ENCODE measurements around the gene PRLHR.

PRLHR gene

DNA sequence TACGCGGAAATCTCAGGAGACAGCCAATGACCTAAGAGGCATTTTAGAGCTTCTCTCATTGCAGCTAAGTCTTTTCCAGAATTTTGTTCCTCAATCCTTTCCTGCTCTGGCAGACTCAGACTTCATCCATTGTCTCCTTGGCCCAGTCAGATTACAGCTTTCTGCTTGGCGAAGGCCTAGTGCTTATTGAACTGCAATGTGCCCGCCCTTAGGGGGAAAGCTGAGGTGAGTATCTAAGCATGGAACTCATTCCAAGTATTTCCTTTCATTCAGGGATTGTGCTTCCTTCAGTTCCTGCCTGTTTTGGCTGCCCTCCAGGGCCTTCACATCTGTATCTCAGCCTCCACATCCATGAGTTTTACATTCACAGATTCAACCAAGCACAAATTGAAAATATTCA lies 37.5 kb downstream of the PRLHR start:
- DNase-seq: no peak

DNA sequence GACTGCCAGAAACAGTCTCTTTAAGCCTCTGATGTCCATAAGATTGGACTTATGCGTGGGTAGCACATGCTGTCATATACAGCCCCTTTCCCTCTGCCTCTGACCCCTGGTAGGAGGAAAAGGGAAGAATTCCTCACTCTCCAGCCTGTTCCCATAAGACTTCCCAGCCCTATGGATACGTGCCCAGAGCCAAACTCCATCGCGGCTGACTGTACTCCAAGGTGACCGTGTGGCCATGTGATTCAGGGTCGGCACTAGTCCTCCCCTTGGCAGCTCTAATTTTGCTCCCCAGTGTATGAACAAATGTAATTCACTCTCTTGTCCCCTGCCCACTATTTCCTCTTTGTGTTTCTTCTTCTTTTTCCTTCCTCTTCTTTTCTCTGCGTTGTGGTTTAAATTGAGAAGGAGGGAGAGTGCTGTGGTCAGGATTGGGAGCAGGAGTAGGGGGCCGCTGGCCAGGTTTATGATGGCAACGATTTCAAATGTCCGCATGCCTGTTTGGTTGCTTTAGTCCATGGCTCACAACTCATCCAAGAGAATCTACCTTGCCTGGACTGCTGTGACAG lies 43.8 kb downstream of the PRLHR start:
- DNase-seq: no peak

DNA sequence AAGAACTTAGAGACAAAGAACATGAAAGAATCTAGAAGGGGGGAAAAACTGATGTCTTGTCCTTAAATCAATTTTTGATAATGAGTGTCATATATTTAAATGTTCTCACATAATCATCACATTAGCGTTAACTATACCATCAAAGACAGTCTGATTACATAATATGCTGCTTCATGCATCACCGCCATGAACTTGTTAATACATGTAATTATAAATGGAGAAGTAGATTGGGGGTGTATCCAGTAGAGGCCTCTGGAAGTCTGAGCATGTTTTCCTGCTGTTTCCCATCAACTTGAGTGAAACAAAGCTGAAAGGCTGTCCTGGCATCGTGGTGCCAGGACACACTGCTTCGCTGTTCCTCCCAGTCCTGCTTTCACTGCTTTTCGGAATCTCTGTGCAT lies 48.2 kb downstream of the PRLHR start:
- DNase-seq: no peak

DNA sequence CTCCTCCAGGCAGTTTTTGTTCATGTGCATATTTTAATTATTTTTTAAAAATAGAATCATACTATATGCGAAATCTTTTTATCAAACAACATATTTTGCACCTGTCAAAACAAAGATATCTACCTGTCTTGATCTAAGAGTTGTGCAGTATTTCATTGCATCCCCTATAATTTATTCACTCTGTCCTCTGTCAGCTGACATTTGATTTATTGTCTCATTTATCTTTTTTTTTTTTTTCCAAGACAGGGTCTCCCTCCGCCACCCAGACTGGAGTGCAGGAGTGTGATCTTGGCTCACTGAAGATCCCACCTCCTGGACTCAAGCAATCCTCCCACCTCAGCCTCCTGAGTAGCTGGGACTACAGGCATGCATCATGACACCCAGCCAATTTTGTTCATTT lies 49.0 kb downstream of the PRLHR start:
- no peak for DNase-seq

DNA sequence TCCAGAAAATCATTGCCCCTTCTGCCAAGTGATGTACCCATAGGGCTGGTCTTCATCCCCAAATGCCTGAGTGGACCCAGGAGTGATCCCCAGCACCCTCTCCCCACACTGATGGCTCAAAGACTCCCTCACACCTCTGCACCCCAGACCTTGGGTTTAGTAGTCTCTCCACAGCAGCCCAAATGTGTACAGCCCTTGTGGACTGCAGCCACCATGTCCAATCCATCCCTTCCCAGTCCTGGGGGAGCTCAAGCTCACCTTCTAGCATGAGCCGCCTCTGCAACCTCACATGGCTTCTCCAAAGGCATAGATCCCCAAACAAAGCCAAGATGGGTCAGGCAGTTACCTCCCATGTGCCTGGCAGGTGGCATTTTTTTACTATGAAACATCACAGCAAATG lies 50.1 kb downstream of the PRLHR start:
- no peak for DNase-seq

DNA sequence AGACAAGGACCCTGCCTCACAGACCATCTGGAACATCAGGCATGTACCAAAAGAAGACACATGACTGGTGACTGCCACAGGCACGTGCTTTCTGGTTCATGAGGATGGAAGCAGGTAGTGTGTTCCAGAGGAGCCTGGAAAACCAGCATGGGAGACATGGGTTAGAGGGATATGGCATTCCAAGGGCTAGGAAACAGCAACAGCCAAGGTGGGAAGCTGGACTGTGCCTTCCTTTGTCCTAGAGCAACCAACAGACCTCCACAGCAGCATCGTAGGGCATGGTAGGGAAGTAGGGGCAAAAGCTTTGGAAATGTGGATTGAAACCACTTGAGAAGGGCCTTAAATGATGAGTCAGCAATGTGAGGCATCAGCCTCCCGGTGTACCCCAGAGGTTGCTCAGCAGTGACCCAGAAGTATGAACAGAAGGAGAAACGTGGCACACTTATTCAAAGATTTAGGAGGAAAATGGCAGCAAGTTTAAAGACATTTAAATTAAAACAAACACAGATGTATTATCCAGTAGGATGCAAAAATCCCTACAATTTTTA lies 51.0 kb downstream of the PRLHR start:
- no peak for DNase-seq

DNA sequence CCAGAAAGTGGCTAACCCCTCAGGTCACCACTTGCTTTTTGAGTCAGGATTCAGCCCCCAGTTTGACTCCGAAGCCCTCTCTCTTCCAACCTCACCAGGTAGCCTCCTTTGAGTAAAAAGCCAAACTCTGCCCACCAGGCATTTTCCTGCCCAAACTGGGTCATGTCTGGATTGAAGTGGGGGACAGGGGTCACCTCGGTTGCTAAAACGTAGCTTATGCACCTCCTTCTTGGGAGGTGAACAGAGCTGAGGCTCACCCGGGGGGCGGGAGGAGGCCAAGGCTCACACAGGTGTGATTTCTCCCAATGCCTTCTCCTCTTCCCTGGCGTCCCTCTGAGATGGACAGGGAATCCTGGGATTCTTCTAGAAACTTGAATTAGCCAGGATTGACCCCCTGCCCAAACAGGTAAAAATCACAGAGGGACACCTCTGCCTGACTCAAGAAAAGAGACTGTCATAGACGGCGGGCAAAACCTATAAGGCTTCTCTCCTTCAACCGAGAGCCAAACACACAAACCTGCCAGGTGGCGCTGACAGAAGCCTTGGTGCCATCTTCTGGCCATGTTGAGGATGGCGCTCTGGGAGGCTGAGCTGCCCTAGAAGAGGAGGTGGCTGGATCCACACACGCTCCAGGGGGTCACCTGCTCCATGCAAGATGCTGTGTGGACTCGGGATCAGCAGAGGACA lies 51.6 kb downstream of the PRLHR start:
- peak; percentile 46 to 60 for DNase-seq

DNA sequence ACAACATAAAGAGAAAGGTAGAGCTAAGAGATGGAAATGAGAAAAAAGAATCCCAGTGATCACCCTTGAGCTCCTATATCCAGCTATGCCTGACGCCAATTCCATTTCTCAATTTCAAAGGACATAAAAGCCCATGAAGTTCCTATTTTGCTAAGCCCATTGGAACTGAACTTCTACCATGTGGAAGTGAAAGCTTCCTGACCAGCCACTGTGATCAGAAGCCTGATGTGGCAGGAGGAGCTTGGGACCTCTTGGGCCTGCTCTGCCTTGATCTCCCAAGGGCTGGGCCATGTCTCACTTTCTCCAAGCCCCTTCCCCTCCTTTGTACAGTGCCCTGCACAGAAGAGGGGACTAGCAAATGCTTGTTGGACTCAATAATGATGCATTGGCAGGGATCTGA lies 52.7 kb downstream of the PRLHR start:
- DNase-seq: no peak

DNA sequence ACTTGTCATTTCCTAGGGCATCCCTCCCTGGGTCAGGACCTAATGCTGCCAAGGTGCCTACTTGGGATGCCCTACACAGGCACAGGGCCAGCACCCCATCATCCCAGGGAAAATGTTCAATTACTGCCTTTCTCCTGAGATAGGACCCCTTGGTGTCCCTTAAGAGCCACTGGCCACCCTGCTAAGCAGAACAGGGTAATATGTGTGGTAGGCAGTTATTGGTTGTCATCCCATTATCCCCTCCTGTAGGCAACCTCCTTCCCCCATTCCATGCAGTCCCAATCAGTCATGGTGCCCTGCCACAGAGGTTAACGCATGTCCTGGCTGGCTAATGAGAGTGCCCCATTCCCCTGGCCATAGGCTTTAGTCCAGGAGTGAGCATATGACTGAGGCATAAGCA lies 53.2 kb downstream of the PRLHR start:
- no peak for DNase-seq

DNA sequence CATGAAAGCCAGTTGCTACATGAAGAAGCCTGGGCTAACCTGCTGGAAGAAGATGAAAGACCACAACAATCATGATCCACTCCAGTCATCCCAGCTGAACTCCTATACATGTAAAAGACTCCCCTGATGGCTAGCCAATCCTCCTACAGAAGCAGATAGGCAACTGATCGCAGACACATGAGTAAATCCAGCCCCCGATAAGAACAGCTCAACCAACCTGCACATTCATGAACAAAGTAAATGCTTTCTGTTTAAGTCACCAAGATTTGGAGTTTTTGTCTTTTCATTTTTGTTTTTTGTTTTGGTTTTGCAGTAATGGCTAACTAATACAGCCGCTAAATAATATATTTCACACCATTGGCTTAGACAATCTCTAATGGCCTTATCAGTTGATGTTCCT lies 53.7 kb downstream of the PRLHR start:
- DNase-seq: no peak

Data from stimulated activated CD4-positive, alpha-beta T cell treated with anti-CD3 and anti-CD28 coated beads, Interleukin-2, amount 100 ng/mL, for 24 hours (primary cell).